H1 (cell line): ENCODE results near the gene RTL9. TPM values are rescaled to one million over a fixed set of nuclear protein-coding genes. Genes with fewer than 3 reads are reported as not detected.

Experiments used
- CTCF ChIA-PET: fragments of 300-600 bp; sonication (Branson Sonifier 250); formaldehyde crosslinking; loops from one replicate; lab custom pipeline; 2021; ENCODE audit not compliant: partially characterized antibody; lab: Charles Lee
- POLR2A ChIA-PET: fragments of 300-600 bp; sonication (Branson Sonifier 250); formaldehyde crosslinking; loops from one replicate; lab custom pipeline; 2021; ENCODE audit warnings: inconsistent platforms; ENCODE audit not compliant: partially characterized antibody; lab: Charles Lee
- DNase-seq, 2 experiments: peaks; one replicate each; pipeline versions ENCODE4 v3.0.0 to v3.0.0-alpha.2; 2010 to 2022; ENCODE audit warnings: low spot score in 2 of 2, low read depth in 1 of 2, mixed read lengths in 1 of 2
- FAIRE-seq: peaks from 2 replicates; lab custom pipeline; 2011; peaks lifted over from hg19 to GRCh38; lab: Jason Lieb, UNC
- H2AFZ ChIP-seq: 2 replicates; pipeline ENCODE4 v1.8.1; 2012; ENCODE audit warnings: low read length, inconsistent platforms
- H2AK5ac ChIP-seq: 2 replicates; pipeline ENCODE4 v1.6.1; 2013; ENCODE audit warnings: low read depth, low read length
- H2BK120ac ChIP-seq: replicated peaks from 2 replicates; pipeline ENCODE3; 2013; ENCODE audit warnings: low read depth, low read length, inconsistent platforms
- H2BK12ac ChIP-seq: 2 replicates; pipeline ENCODE4 v1.6.1; 2013; ENCODE audit warnings: low read depth, low read length
- H2BK15ac ChIP-seq: 2 replicates; pipeline ENCODE4 v1.6.1; 2013; ENCODE audit warnings: low read length
- H2BK20ac ChIP-seq: 2 replicates; pipeline ENCODE4 v1.6.1; 2013; ENCODE audit warnings: low read length
- H2BK5ac ChIP-seq: 2 replicates; pipeline ENCODE4 v1.6.1; 2013; ENCODE audit warnings: low read depth, low read length
- H3K14ac ChIP-seq: 2 replicates; pipeline ENCODE4 v1.6.1; 2013; ENCODE audit warnings: inconsistent platforms; ENCODE audit not compliant: insufficient read length
- H3K18ac ChIP-seq: 2 replicates; pipeline ENCODE4 v1.6.1; 2013; ENCODE audit warnings: low read length; ENCODE audit errors: extremely low read depth
- H3K23ac ChIP-seq: 2 replicates; pipeline ENCODE4 v1.6.1; 2013; ENCODE audit warnings: inconsistent platforms; ENCODE audit not compliant: insufficient read length
- H3K23me2 ChIP-seq: 2 replicates; pipeline ENCODE4 v1.6.1; 2013; ENCODE audit warnings: low read depth, low read length
- H3K27ac ChIP-seq: 2 replicates; pipeline ENCODE4 v1.6.1; 2011; ENCODE audit warnings: low read depth, low read length, inconsistent platforms
- H3K27me3 ChIP-seq, 4 experiments: replicated peaks in 1 of 4; 1 replicate in 1 of 4; 2 replicates in 3 of 4; pipeline versions ENCODE4 v1.6.1 to v1.8.1; 2011 to 2013; ENCODE audit warnings: low read length in 3 of 4, mild to moderate bottlenecking in 3 of 4, inconsistent platforms in 2 of 4, mixed read lengths in 2 of 4, moderate library complexity in 1 of 4; ENCODE audit not compliant: control insufficient read depth in 3 of 4, insufficient read depth in 3 of 4; ENCODE audit errors: extremely low read depth in 1 of 4
- H3K36me3 ChIP-seq, 4 experiments: 2 replicates each; pipeline versions ENCODE4 v1.6.1 to v1.8.1; 2011 to 2013; ENCODE audit warnings: mild to moderate bottlenecking in 4 of 4, low read length in 3 of 4, moderate library complexity in 2 of 4, control low read depth in 1 of 4, inconsistent platforms in 1 of 4; ENCODE audit not compliant: insufficient read depth in 4 of 4, control insufficient read depth in 2 of 4
- H3K4ac ChIP-seq: replicated peaks from 2 replicates; pipeline ENCODE3; 2013; ENCODE audit warnings: low read length, low read depth, mixed read lengths, inconsistent platforms; ENCODE audit not compliant: insufficient read length
- H3K4me1 ChIP-seq, 4 experiments: replicated peaks in 1 of 4; 1 replicate in 1 of 4; 2 replicates in 3 of 4; pipeline versions ENCODE4 v1.6.1 to v1.8.1; 2011 to 2013; ENCODE audit warnings: low read length in 3 of 4, inconsistent platforms in 2 of 4, mixed read lengths in 1 of 4; ENCODE audit not compliant: insufficient read depth in 4 of 4, control insufficient read depth in 3 of 4
- H3K4me2 ChIP-seq, 2 experiments: 2 replicates each; pipeline versions ENCODE4 v1.6.1 to v1.8.1; 2011 to 2013; ENCODE audit warnings: low read depth in 2 of 2, low read length in 2 of 2, control low read depth in 1 of 2, inconsistent platforms in 1 of 2, mild to moderate bottlenecking in 1 of 2; ENCODE audit not compliant: insufficient read depth in 1 of 2
- H3K4me3 ChIP-seq, 4 experiments: fragments of 200-600, 300-600 bp in 1 of 4; sonication (generic), shearing (Covaris generic), sonication (Bioruptor Twin) in 1 of 4; 2 replicates each; pipeline versions ENCODE4 v1.5.1 to v1.8.1; 2011 to 2016; ENCODE audit warnings: low read length in 4 of 4, low read depth in 3 of 4, control low read depth in 2 of 4, inconsistent platforms in 2 of 4, mild to moderate bottlenecking in 2 of 4, mixed read lengths in 1 of 4, moderate library complexity in 1 of 4; ENCODE audit not compliant: insufficient read depth in 2 of 4; ENCODE audit errors: extremely low read depth in 1 of 4
- H3K56ac ChIP-seq: replicated peaks from 2 replicates; pipeline ENCODE3; 2013; ENCODE audit warnings: low read depth, mild to moderate bottlenecking, mixed read lengths, low read length, inconsistent platforms; ENCODE audit not compliant: insufficient read length
- H3K79me1 ChIP-seq: 2 replicates; pipeline ENCODE4 v1.6.1; 2013; ENCODE audit warnings: low read depth, low read length, control low read depth
- H3K79me2 ChIP-seq, 2 experiments: 2 replicates each; pipeline versions ENCODE4 v1.6.1 to v1.8.1; 2012 to 2013; ENCODE audit warnings: low read length in 2 of 2, mild to moderate bottlenecking in 2 of 2, inconsistent platforms in 1 of 2; ENCODE audit not compliant: insufficient read depth in 2 of 2, control insufficient read depth in 1 of 2
- H3K9ac ChIP-seq, 4 experiments: replicated peaks in 1 of 4; 1 replicate in 1 of 4; 2 replicates in 3 of 4; pipeline versions ENCODE4 v1.6.1 to v1.8.1; 2011 to 2013; ENCODE audit warnings: low read depth in 3 of 4, low read length in 3 of 4, control low read depth in 2 of 4, mild to moderate bottlenecking in 2 of 4, moderate library complexity in 2 of 4, inconsistent platforms in 1 of 4; ENCODE audit errors: extremely low read depth in 1 of 4
- H3K9me3 ChIP-seq, 2 experiments: 2 replicates each; pipeline versions ENCODE4 v1.6.1 to v1.8.1; 2012 to 2013; ENCODE audit warnings: mild to moderate bottlenecking in 2 of 2, moderate library complexity in 2 of 2, control low read depth in 1 of 2, inconsistent platforms in 1 of 2, low read depth in 1 of 2, low read length in 1 of 2, mixed read lengths in 1 of 2; ENCODE audit not compliant: insufficient read depth in 2 of 2
- H4K20me1 ChIP-seq, 2 experiments: replicated peaks in 1 of 2; 2 replicates each; pipeline versions ENCODE3 to v1.8.1; 2011 to 2013; ENCODE audit warnings: inconsistent platforms in 2 of 2, low read length in 2 of 2, mild to moderate bottlenecking in 1 of 2; ENCODE audit not compliant: insufficient read depth in 2 of 2, control insufficient read depth in 1 of 2
- H4K5ac ChIP-seq: 2 replicates; pipeline ENCODE4 v1.6.1; 2013; ENCODE audit warnings: low read length, low read depth, mixed read lengths, inconsistent platforms; ENCODE audit not compliant: insufficient read length
- H4K8ac ChIP-seq: 2 replicates; pipeline ENCODE4 v1.8.0; 2013; ENCODE audit warnings: mild to moderate bottlenecking, moderate library complexity, low read length, inconsistent platforms; ENCODE audit not compliant: insufficient read depth; ENCODE audit errors: extremely low read depth
- H4K91ac ChIP-seq: replicated peaks from 2 replicates; pipeline ENCODE3; 2013; ENCODE audit warnings: low read length, mixed read lengths, inconsistent platforms; ENCODE audit not compliant: insufficient read length
- EGR1 ChIP-seq: IDR thresholded peaks from 2 replicates; pipeline ENCODE4 v1.6.1; 2011; ENCODE audit warnings: low read depth, low read length, borderline replicate concordance
- SP2 ChIP-seq: IDR thresholded peaks from 2 replicates; pipeline ENCODE4 v1.6.1; 2012; ENCODE audit warnings: mild to moderate bottlenecking, low read length, inconsistent platforms
- YY1 ChIP-seq: IDR thresholded peaks from 2 replicates; pipeline ENCODE4 v1.6.1; 2011; ENCODE audit warnings: low read depth, mild to moderate bottlenecking, low read length
- WGBS, 2 experiments: shearing (Covaris generic) in 1 of 2; methylation state at CpG; one replicate each; pipeline versions ENCODE4 v1.1.6 to v1.1.7; 2013 to 2015; ENCODE audit warnings: low lambda C conversion rate in 2 of 2, mixed read lengths in 2 of 2, inconsistent platforms in 1 of 2, low coverage in 1 of 2, missing lambda C conversion rate in 1 of 2; ENCODE audit not compliant: insufficient replicate concordance in 2 of 2, insufficient coverage in 1 of 2, insufficient read length in 1 of 2; ENCODE audit errors: extremely low coverage in 1 of 2, missing lambda C conversion rate in 1 of 2; 5-methylcytosine and 5-hydroxymethylcytosine counted together
- polyA plus RNA-seq, 7 experiments: library from polyadenylated mRNA; depleted of rRNA in 3 of 7; stranded (reverse) in 5 of 7; unstranded in 2 of 7; fragments of >200 nt in 5 of 7; fragments of 200-250 nt in 2 of 7; gene quantifications; 1 replicate in 5 of 7; 2 replicates in 1 of 7; 4 replicates in 1 of 7; pipeline versions ENCODE4 v1.2.1 to v1.2.3, GENCODE V29; 2011 to 2013; ENCODE audit warnings: missing spikeins in 2 of 7, mixed read lengths in 2 of 7
- total RNA-seq: library from RNA; stranded (reverse); fragmentation: NEBNext Ultra II Directional; extraction: Animal tissue kit (Norgen Biotek cat#: 25700); gene quantifications from 2 replicates; pipeline ENCODE4 v1.2.1, GENCODE V29; 2021

The RTL9 gene
- total and polyA plus RNA-seq, 2 of the 8 experiments (the other 6 are each of a cell fraction or from before 2014, with no cell fraction given), result 0.09 to 0.20 TPM

DNA sequence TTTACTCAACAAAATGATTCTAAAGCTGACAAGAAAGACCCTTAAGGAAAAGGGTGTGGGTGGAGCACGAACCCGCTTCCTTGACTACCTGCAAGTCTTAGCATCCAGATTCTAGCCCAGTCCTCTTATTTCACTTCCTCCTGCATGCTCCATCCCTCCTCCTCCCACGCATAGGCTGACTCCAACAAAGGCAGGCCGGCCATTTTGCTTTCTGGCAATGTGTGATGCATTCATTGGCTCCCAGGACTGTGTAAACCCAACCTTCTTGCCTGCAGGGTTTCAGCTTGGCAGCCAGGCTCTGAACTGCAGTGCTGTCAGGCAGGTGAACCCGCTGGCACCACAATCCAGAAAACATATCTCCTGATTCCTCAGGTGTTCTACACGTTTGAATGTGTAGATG is 39.3 kb downstream of the RTL9 start:
- H4K20me1 ChIP-seq, result no peaks in the 10 kb centered on the region
- H3K9ac ChIP-seq, result no peak overlapping the region
- H4K91ac ChIP-seq, result no peak overlapping the region
- no peak overlapping the region for H3K56ac ChIP-seq
- no peaks in the 10 kb centered on the region for H3K79me1 ChIP-seq
- 75% methylated on average over 4 of the region's 6 CpGs; no CpG with 5 or more reads in 1 of the 2 experiments for WGBS, 2 experiments
- peak overlapping the region; percentile 76; the same call in 1 of the 2 replicates for H2AFZ ChIP-seq
- no peak overlapping the region for H2BK120ac ChIP-seq
- no peak overlapping the region for H3K23ac ChIP-seq
- no peak overlapping the region for H3K4ac ChIP-seq
- no peak overlapping the region for H3K18ac ChIP-seq
- no peaks in the 10 kb centered on the region for H3K27me3 ChIP-seq
- no peaks in the 10 kb centered on the region for H3K9me3 ChIP-seq
- H2AK5ac ChIP-seq, result no peak overlapping the region
- H2BK5ac ChIP-seq, result no peak overlapping the region
- CTCF ChIA-PET, result interaction anchor here (1.2 to 3.1 kb wide), 3 partner anchors 8 to 230 kb away, joined by 3 to 14 read pairs (median 4); no protein-coding TSS in a partner anchor
- H3K79me2 ChIP-seq, result no peaks in the 10 kb centered on the region
- no peak for DNase-seq
- H3K27ac ChIP-seq, result no peak overlapping the region
- no peak overlapping the region for H3K14ac ChIP-seq
- H2BK20ac ChIP-seq, result no peak overlapping the region
- H3K36me3 ChIP-seq, result no peaks in the 10 kb centered on the region
- no peak overlapping the region for H3K4me3 ChIP-seq
- POLR2A ChIA-PET, result no interaction called here
- H4K8ac ChIP-seq, result no peak overlapping the region
- H2BK15ac ChIP-seq, result 0 out of 2 replicates have a peak overlapping the region, but pooled peaks have one; percentile 46
- H2BK12ac ChIP-seq, result no peak overlapping the region
- H3K4me1 ChIP-seq, result peaks cover 0 to 5% (median 0%) of the 10 kb centered on the region in 4 experiments; a peak in 1 of 7 replicates
- no peak for FAIRE-seq
- no peak overlapping the region for H3K4me2 ChIP-seq
- no peaks in the 10 kb centered on the region for H3K23me2 ChIP-seq
- H4K5ac ChIP-seq, result no peak overlapping the region
- TF ChIP-seq EGR1 (peak; percentile 49; the same call in 1 of the 2 replicates), YY1 (peak; percentile 82), SP2 (no peak)
